HL-60/S4 treated with phorbol 12-myristate 13-acetate at 8.2 ng/mL for 4 days and 3 days (cell line): ENCODE data around the gene LIMK2.
"Not testable (repeated sequence)": the region's sequence is repeated elsewhere in the genome, so short reads cannot be mapped to it uniquely, and the experiment has no call there.

ENCODE experiments used
- in situ Hi-C: fragments of 300-500 bp; cut with MboI; formaldehyde crosslinking; loops from 2 replicates; pipeline ENCODE4 v1.15.0; 2022; ENCODE audit warnings: low sequenced_read_pairs

The LIMK2 gene

DNA sequence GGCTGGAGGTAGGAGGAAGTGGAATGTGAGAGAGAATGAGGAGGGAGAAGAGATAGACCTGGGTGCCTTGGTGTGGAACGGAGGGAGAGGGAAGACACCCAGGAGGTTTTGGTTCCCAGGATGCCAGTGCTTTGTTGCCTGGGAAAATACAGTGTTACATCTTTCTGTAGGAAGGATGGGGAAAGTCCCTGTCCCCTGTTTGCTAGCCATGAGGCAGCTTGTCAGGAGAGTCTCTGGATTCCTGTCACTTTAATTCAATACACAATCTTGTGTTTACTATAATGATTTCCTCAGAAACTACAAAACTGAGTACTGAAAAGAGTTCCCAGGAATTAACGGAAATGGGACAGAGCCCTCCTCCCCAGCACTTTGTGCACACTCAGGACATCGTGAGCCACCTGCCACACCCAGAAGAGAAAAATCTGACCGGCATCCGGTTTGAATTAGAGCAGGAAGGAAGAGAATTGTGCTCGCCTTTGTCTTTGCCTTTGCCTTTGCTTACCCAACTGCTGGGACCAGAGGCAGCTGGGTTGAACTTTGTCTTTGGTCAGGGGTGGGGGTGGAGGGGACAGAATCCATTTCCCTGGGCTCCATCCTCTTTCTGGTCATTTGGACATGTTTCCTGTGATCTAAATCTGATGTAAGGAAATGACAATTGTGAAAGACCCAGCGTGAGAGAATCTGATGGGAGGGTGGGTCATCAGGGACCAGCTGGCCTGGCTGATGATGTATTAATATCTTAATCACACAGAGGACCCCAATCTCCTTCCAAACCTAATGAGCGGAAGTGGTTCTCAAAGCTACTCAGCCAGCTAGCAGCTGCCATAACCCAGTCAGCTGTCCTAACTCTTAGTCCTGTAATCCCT lies 1.3 kb upstream of the LIMK2 start:
- in situ Hi-C loops, result no loop called here

DNA sequence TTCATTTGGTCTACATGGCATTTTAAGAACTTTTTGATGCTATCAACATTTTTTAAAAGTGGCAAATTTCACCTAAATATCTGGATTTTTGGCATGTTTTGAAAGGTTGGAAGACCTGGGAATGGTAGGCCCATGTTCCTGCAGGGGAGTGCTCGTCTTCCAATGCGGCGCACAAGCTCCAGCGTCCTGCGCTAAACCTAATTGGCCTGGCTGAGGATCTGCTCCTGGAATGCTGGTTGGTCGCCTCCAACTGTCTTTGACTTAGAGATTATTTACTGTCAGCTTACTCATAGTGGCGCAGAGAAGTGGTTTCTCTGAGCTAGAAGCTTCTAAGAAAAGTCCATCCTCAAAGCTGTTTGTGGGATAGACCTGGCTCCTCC lies 626 bp upstream of the LIMK2 start:
- in situ Hi-C loops, result no loop called here

DNA sequence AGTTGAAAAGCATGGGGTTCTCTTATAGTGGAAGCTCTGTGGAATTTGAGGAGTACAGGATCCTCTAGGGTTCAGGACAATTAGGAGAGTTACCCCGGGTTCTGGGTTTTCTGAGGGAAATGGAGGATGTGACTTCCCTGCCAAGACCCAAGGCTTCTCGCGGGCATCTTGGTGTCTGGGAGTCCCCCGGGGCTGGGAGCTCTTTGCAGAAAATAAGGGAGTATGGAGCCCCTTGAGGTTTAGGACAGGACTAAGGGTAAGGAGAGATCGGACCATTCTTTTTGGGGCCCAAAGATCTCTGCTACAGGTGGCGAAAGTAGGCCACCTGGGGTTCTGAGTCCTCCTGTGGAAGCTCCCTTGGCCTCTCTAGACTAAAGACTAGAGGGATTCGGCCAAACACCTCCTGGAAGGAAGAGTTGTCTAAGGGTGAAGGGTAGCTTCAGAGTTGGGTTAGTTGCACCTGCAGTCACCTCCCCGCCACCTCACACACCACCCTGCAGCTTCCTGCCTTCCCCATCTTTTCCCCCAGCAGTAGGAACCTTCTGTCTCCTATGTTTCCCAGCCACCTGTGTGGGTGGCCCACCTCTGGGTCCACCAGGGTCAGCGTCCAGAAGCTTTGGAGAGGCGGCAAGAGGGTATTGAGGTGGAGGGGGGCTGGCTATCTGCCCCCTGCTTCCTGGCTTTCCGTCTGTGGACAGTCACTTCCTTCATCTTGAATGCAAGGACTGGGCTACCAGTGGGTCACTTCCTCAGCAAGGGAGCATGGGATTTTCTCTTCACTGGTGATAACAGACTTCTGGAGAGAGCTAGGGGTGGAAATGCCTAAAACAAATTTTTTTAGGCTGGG lies 908 bp downstream of the LIMK2 start:
- in situ Hi-C loops, result no loop called here

DNA sequence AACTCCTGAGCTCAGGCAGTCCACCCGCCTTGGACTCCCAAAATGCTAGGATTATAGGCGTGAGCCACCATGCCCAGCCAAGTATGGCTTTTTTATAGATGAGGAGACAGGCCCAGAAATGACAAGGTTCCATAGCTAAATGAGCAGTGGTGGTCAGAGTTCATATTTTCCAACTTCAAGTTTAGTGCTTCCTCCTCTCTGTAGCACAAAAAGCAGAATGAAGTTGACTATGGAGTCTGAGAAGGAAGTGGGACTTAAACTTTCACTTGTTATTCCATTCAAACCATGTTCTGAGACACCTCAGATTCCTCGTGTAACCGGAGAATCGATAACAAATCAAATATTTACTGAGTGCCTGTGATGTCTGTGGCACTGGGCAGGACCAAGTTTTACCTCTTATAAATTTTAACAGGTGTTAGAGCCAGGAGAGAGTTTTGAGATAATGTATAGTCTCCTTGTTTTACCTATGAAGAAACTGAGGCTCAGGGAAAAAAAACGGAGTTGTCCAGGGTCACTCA lies 3.0 kb downstream of the LIMK2 start:
- in situ Hi-C loops, result no loop called here

DNA sequence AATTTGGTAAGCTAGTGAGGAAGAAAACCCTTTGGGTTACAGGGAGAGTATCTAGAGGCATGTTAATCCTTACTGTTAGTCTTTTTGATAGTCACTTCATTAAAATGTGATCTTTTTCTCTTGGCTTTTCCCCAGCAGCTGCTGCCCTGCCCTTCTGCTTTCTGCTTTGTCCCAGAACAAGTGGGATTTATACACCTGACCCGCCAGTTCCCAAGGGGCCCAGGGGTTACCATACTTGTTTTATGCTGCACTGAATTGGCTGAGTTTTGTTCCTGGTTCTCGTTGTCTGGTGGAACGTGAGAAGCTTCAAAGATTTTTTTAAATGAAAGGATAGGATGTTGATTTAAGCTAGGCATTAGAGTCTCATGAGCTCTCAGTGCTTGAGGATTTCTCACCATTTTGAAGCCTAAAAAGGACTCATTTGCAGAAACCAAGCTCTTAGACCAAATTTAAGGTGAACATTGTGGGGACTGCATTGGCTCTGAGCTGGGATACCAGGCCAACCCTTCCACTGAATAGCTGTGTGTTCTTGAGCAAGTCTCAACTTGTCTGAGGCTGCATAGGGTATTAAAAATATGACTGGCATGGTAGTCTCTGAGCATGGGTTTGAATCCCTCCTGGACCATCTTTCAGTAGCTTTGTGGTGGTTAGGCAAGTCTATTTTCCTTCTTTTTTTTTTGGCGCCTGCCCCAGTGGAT lies 6.6 kb downstream of the LIMK2 start:
- in situ Hi-C loops, result no loop called here

DNA sequence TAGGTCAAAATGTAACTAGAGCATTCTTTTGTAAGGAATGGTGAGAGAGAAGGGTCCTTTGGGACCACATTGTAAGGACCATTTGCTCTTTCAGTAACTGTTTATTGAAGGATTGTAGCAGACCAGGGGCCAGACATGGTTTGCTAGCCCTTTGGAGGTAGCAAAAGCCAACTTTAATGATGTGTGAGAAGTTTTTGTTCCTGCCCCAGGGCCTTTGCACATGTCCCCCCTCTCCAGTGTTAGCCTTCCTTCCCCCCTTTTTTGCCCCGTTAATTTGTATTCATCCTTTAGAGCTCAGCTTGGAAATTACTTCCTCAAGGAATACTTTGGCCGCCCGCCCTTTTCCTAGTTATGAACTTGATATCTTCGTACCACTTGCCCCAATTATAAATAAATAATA lies 9.0 kb downstream of the LIMK2 start:
- in situ Hi-C loops, result no loop called here

DNA sequence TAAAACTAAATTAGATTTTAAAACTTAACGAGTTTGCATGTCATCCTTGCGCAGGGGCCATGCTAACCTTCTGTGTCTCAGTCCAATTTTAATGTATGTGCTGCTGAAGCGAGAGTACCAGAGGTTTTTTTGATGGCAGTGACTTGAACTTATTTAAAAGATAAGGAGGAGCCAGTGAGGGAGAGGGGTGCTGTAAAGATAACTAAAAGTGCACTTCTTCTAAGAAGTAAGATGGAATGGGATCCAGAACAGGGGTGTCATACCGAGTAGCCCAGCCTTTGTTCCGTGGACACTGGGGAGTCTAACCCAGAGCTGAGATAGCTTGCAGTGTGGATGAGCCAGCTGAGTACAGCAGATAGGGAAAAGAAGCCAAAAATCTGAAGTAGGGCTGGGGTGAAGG lies 10.6 kb downstream of the LIMK2 start:
- in situ Hi-C loops, result no loop called here

DNA sequence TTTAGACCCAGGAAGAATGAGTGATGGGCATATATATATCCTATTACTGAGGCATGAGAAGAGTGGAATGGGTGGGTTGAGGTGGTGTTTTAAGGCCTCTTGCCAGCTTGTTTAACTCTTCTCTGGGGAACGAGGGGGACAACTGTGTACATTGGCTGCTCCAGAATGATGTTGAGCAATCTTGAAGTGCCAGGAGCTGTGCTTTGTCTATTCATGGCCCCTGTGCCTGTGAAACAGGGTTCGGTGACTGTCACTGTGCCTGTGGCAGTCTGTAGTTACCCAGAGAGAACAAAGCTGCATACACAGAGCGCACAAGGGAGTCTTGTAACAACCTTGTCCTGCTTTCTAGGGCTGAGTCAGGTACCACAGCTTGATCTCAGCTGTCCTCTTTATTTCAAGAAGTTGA lies 11.7 kb downstream of the LIMK2 start:
- in situ Hi-C loops, result no loop called here

DNA sequence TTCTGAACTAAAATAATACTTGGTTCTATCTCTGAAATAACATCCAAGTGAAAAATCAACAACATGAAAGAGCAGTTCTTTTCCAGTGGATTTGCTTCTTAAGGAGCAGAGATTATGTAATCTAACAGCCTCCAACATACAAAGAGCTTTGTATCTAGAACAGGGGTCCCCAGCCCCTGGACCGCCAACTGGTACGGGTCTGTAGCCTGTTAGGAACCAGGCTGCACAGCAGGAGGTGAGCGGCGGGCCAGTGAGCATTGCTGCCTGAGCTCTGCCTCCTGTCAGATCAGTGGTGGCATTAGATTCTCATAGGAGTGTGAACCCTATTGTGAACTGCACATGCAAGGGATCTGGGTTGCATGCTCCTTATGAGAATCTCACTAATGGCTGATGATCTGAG lies 12.6 kb downstream of the LIMK2 start:
- in situ Hi-C loops, result not testable (repeated sequence)

DNA sequence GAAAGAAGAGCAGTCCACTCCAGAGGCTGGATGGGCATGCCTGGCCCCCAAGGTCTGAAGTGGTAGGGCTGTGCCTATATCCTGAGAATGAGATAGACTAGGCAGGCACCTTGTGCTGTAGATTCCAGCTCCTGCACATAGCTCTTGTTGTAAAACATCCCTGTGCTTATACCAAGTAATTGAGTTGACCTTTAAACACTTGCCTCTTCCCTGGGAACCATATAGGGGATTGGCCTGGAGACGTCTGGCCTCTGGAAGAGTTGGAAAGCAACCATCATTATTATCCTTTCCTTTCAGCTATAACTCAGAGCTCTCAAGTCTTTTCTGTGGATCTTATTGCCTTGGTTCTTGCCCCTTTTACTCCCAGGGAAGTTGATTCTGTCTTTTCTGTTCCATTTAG lies 15.1 kb downstream of the LIMK2 start:
- in situ Hi-C loops, result no loop called here

DNA sequence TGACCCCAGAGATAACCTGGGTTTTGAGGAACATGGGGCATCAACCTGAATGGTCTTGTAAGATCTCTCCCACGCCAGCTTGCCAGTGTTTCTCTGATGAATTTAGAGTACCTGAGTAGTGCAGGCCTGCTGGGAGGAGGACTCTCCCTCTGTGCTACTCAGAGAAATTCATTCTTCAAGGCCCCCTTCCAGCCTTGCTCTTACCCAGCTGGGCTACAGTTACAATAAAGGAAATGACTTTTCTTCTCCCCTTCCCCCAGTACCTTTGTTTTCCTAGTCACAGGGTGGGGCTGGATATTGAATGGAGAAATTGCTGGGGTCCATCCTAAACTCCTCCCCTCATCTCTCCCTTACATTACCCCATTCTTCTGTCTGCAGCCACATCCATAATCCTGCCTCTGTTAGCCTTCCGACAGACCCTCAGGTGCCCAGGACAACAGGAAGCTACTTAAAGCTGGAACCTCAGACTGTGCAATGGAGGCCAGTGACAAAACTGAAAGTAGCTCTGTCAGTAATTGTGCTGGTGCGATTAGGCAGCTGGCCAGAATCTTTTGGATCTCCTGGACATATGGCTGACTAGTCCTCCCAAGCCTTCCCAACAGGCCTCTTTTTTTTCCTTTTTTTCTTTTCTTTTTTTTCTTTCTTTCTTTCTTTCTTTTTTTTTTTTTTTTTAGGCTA lies 17.4 kb downstream of the LIMK2 start:
- in situ Hi-C loops, result no loop called here

DNA sequence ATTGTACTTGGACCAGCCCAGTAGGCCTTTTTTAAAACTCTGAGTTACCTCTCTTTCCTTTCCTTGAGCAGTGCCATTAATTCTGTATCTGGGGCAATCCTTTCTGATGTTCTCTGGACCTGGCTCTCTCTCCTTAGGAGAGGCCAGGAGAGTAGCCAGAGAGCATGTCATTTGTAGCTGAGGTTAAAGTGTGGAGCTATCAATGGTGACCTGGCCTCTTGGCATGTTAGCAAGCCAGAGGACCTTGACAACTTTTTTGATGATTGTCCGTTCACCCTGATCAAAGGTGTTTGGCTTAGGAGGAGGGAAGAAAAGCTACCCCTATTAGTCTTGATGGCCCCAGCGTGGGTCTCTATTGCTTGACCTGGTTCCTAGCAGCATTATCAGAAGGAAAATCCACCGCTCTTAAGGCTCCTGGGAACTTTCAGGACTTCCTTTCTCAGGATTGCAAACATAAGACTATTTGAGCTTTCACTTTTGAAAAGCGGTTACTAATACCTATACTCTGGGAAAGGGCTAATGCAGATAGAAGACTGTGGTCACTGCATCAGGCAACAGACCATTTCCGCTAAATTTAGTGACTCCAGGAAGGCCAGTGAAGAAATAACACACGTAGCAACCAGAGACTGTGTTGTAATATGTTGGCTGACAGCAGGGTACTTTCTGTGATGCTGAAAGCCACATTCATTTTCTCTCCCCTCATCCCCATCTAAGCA lies 18.2 kb downstream of the LIMK2 start:
- in situ Hi-C loops, result no loop called here

DNA sequence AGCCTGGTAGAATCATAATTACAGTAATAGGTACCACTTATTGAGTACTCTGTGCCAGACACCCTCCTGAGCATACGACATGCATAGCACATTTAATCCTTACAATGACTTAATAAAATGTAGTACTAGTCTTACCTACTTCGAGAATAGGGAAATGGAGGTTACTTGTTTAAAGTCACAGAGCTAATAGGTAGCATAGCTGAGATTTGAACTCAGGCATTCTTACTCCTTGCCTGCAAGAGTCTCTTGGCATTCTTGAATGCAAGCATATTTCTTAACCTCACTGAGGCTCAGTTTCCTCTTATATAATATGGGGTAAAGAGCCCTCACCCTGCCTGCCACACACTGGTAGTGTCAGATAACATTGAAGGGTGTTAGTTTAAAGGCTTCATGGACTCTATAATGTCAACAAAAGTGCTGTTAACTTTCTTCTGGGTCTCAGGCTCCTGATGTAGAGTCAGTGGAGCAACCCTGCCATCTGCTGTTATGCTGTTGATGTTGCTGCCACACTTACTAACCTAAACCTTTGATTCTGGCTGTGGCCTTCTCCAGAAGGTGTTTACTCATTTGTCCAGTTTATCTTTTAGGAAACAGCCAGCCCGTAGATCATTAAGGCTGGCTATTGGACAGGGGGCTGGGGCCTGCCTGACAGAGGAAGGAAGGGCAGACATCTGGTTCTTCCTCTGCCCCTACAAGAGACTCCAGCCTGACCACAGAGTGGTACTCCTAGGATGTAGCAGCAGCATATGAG lies 18.9 kb downstream of the LIMK2 start:
- in situ Hi-C loops, result no loop called here

DNA sequence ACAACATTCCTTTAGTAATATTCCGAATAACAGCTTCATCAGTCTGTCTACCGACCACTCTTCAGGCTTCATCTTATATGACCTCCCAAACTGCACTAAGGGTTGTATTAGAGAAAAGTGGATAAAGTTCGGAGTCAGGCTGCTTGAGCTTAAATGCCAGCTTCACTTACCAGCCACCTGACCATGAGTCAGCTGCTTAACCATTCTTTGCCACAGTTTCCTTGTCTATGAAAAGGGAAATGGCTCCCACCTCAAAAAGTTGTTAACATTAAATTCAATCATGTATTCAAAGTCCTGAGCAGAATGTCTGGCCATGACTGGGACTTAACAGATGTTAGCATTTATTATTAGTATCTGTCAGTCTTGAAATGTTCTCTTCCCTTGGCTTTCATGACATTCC lies 20.9 kb downstream of the LIMK2 start:
- in situ Hi-C loops, result no loop called here

DNA sequence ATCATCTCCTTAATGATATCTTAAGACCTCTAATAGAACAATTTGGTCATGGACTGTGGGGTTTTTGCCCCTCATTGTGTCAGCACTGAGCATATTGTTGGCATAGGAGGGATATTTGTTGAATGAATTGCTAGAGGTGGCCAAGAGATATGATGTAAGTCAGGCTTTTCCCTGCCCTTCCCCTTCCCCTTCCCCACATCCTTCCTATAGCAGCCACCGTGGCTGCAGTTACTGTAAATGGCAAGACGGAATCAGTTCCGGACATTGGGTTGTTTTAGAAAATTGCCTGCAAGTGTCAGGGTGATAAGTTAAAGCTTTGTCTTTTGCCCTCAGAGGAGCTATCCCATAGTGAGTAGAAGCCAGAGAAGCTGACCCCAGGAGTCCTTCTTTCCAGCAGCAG lies 23.0 kb downstream of the LIMK2 start:
- in situ Hi-C loops, result no loop called here

DNA sequence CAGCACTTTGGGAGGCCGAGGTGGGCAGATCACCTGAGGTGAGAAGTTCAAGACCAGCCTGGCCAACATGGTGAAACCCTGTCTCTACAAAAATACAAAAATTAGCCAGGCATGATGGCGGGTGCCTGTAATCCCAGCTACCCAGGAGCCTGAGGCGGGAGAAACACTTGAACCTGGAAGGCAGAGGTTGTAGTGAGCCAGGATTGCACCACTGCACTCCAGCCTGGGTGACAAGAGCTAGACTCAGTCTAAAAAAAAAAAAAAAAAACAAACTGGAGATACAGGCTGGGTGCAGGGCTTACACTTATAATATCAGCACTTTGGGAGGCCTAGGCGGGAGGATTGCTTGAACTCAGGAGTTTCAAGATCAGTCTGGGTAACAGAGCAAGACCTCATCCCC lies 23.9 kb downstream of the LIMK2 start:
- in situ Hi-C loops, result not testable (repeated sequence)

DNA sequence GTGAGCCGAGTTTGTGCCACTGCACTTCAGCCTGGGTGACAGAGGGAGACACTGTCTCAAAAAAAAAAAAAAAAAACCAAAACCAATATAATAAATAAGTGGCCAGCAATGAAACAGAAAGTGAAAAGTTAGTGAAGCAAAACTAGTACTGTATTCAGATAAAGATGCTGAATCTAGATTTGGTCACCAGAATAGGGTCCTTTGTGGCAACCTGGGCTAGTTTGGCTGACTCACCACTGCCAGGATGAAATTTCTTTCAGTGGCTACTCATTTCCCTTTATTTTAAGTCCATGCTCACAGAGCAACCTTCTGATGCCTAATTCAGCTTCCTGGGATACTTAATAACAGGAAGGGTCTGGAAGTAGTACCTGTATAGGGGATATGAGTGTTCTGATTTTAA lies 26.0 kb downstream of the LIMK2 start:
- in situ Hi-C loops, result no loop called here

DNA sequence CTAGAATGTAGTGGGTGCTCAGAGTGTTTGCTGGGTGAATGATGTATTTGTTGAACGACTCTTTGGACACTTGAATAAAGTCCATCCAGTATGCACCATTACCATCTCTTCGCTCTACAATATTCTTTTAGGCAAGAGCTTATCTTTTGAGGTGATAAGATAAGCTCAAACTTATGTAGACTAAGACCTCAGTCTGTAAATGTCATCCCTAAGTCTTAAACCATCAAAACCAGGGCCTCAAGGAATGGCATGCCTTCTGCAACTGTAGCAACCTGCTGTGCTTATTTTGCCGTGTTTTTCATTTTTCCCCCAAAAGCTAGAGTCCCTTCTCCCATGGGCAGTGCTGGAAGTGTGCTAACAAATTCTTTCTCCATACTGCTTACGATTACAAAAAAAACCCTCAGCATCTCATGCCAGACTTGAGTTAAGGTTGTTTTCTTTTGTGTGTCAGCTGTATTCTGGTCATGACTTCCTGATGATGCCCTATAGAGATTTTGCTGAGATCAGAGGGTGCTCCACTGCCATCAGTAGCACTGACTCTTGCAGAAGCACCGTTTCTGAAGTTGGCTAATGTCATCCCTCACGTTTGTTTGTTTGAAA lies 27.8 kb downstream of the LIMK2 start:
- in situ Hi-C loops, result no loop called here

DNA sequence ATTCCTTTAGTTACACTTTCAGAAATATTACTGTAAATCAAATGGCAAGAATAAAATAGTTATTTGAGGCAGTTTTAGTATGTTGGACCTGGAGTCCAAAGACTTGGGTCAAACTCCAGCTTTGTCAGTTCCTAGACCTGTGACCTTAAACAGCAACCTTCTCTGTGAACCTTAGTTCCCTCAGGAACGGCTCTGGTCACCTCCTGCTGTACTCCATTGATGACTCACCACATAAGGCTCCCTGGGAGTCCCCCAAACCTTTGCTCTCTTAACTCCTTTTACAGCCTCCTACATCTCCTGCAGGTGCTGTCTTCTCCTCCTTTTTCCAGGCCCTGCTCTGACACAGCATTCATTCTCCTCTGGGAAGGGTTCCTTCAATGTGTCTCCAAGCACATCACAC lies 29.1 kb downstream of the LIMK2 start:
- in situ Hi-C loops, result no loop called here
